IPS DF 6.9 (cell line): ENCODE data around the gene BCAS1.
"Not testable (repeated sequence)": the region's sequence is repeated elsewhere in the genome, so short reads cannot be mapped to it uniquely, and the experiment has no call there.

Experiments
- DNase-seq: peaks from one replicate; pipeline ENCODE4 v3.0.0-alpha.2; 2013; ENCODE audit warnings: low read depth, low spot score
- H3K27ac ChIP-seq: one replicate; pipeline ENCODE4 v1.5.1; 2013; ENCODE audit warnings: low read length, control low read depth
- H3K27me3 ChIP-seq: 2 replicates; pipeline ENCODE4 v1.6.1; 2013; ENCODE audit warnings: mild to moderate bottlenecking, low read length; ENCODE audit not compliant: control insufficient read depth, insufficient read depth
- H3K36me3 ChIP-seq: 2 replicates; pipeline ENCODE4 v1.6.1; 2013; ENCODE audit warnings: low read length; ENCODE audit not compliant: control insufficient read depth, insufficient read depth
- H3K4me1 ChIP-seq: 2 replicates; pipeline ENCODE4 v1.6.1; 2013; ENCODE audit warnings: low read length; ENCODE audit not compliant: control insufficient read depth, insufficient read depth
- H3K4me3 ChIP-seq: 2 replicates; pipeline ENCODE4 v1.5.1; 2013; ENCODE audit warnings: mild to moderate bottlenecking, low read length
- H3K9me3 ChIP-seq: 2 replicates; pipeline ENCODE4 v1.6.1; 2013; ENCODE audit warnings: low read length, inconsistent platforms; ENCODE audit not compliant: control insufficient read depth, insufficient read depth
- WGBS: extraction: QIAGEN DNeasy Blood & Tissue Kit; methylation state at CpG from one replicate; pipeline ENCODE4 v1.1.7; 2013; ENCODE audit warnings: mixed read lengths, missing lambda C conversion rate; ENCODE audit not compliant: insufficient read length, insufficient coverage; 5-methylcytosine and 5-hydroxymethylcytosine counted together

BCAS1 gene

GRCh38 chr20:53937929-53938367 lies 132.4 kb downstream of the BCAS1 start:
- Histone ChIP-seq H3K27me3 (no peaks in the 10 kb centered on the region), H3K4me1 (peaks cover 1% of the 10 kb centered on the region; the same call in 1 of the 2 replicates), H3K9me3 (no peaks in the 10 kb centered on the region), H3K4me3 (no peak overlapping the region), H3K27ac (no peak overlapping the region), H3K36me3 (no peaks in the 10 kb centered on the region)
- DNase-seq: no peak
- no CpG with 5 or more reads among the region's 5 CpGs for WGBS

GRCh38 chr20:53937339-53937741 lies 133.1 kb downstream of the BCAS1 start:
- H3K4me1 ChIP-seq: no peaks in the 10 kb centered on the region; the same call in 1 of the 2 replicates
- no peak overlapping the region for H3K4me3 ChIP-seq
- no peaks in the 10 kb centered on the region for H3K27me3 ChIP-seq
- H3K27ac ChIP-seq: no peak overlapping the region
- no peaks in the 10 kb centered on the region for H3K36me3 ChIP-seq
- no peak for DNase-seq
- H3K9me3 ChIP-seq: no peaks in the 10 kb centered on the region
- no CpG with 5 or more reads among the region's 5 CpGs for WGBS

GRCh38 chr20:53935344-53936084 lies 134.9 kb downstream of the BCAS1 start:
- H3K9me3 ChIP-seq: no peaks in the 10 kb centered on the region
- H3K36me3 ChIP-seq: no peaks in the 10 kb centered on the region
- DNase-seq: no peak
- WGBS: no CpG with 5 or more reads among the region's 5 CpGs
- H3K27ac ChIP-seq: no peak overlapping the region
- no peaks in the 10 kb centered on the region for H3K27me3 ChIP-seq
- H3K4me3 ChIP-seq: no peak overlapping the region
- H3K4me1 ChIP-seq: no peaks in the 10 kb centered on the region; the same call in 1 of the 2 replicates

- no CpG with 5 or more reads among the region's 6 CpGs for WGBS
- no peaks in the 10 kb centered on the region for H3K36me3 ChIP-seq
- H3K4me1 ChIP-seq: no peaks in the 10 kb centered on the region; the same call in 1 of the 2 replicates
- no peaks in the 10 kb centered on the region for H3K9me3 ChIP-seq
- no peak overlapping the region for H3K4me3 ChIP-seq
- no peak for DNase-seq
- no peaks in the 10 kb centered on the region for H3K27me3 ChIP-seq
- H3K27ac ChIP-seq: no peak overlapping the region
Observed at GRCh38 chr20:53934421-53935343, 135.7 kb downstream of the BCAS1 start.

GRCh38 chr20:53933232-53933846 lies 137.1 kb downstream of the BCAS1 start:
- Histone ChIP-seq H3K4me1 (no peaks in the 10 kb centered on the region), H3K9me3 (no peaks in the 10 kb centered on the region), H3K36me3 (no peaks in the 10 kb centered on the region), H3K27me3 (no peaks in the 10 kb centered on the region), H3K27ac (no peak overlapping the region), H3K4me3 (no peak overlapping the region)
- no CpG with 5 or more reads among the region's 2 CpGs for WGBS
- no peak for DNase-seq

GRCh38 chr20:53932655-53933192 lies 137.7 kb downstream of the BCAS1 start:
- no CpG with 5 or more reads among the region's 5 CpGs for WGBS
- H3K4me3 ChIP-seq, H3K36me3 ChIP-seq, H3K27me3 ChIP-seq, H3K27ac ChIP-seq, DNase-seq, H3K9me3 ChIP-seq, H3K4me1 ChIP-seq: not testable (repeated sequence)

GRCh38 chr20:53931597-53931996 lies 138.8 kb downstream of the BCAS1 start:
- no peak for DNase-seq
- Histone ChIP-seq H3K4me1 (no peaks in the 10 kb centered on the region), H3K27ac (no peak overlapping the region), H3K36me3 (no peaks in the 10 kb centered on the region), H3K9me3 (no peaks in the 10 kb centered on the region), H3K4me3 (no peak overlapping the region), H3K27me3 (no peaks in the 10 kb centered on the region)
- no CpG with 5 or more reads among the region's 1 CpG for WGBS

GRCh38 chr20:53930651-53931504 lies 139.5 kb downstream of the BCAS1 start:
- no peaks in the 10 kb centered on the region for H3K36me3 ChIP-seq
- no peaks in the 10 kb centered on the region for H3K4me1 ChIP-seq
- no peak overlapping the region for H3K27ac ChIP-seq

GRCh38 chr20:53929974-53930650 lies 140.3 kb downstream of the BCAS1 start:
- no peaks in the 10 kb centered on the region for H3K4me1 ChIP-seq
- no peak for DNase-seq
- no peaks in the 10 kb centered on the region for H3K36me3 ChIP-seq
- no peak overlapping the region for H3K27ac ChIP-seq
- H3K9me3 ChIP-seq: no peaks in the 10 kb centered on the region
- no peaks in the 10 kb centered on the region for H3K27me3 ChIP-seq
- H3K4me3 ChIP-seq: no peak overlapping the region
- no CpG with 5 or more reads among the region's 6 CpGs for WGBS

More at GRCh38 chr20:53930651-53931504, 139.5 kb downstream of the BCAS1 start:
- WGBS: no CpG with 5 or more reads among the region's 3 CpGs
- Histone ChIP-seq H3K27me3 (no peaks in the 10 kb centered on the region), H3K4me3 (no peak overlapping the region), H3K9me3 (no peaks in the 10 kb centered on the region)
- no peak for DNase-seq
